ENCODE results near the gene SLC7A1. TPM values are rescaled to one million over a fixed set of nuclear protein-coding genes. Genes with fewer than 3 reads are reported as not detected.

Gene SLC7A1
- total RNA-seq, 2 experiments from 2014 or later: 175 to 184 TPM

- ChIA-PET CTCF (no interaction called here), POLR2A (no interaction called here)
Observed at GRCh38 chr13:29564818-29565217, 30.7 kb downstream of the SLC7A1 start.

- CTCF ChIA-PET: interaction anchor here (2.0 kb wide), 1 partner anchor 56 kb away, joined by 5 read pairs; no protein-coding TSS in a partner anchor
- POLR2A ChIA-PET: no interaction called here
Observed at GRCh38 chr13:29564373-29564772, 31.1 kb downstream of the SLC7A1 start.

- CTCF ChIA-PET: interaction anchor here (2.0 kb wide), 1 partner anchor 56 kb away, joined by 5 read pairs; no protein-coding TSS in a partner anchor
- POLR2A ChIA-PET: interaction anchor here (0.5 kb wide), 1 partner anchor 902 kb away, joined by 6 read pairs; the partner anchor contains the start of gene HMGB1
Observed at GRCh38 chr13:29563941-29564340, 31.5 kb downstream of the SLC7A1 start.

GRCh38 chr13:29562786-29563438 is 32.6 kb downstream of the SLC7A1 start:
- POLR2A ChIA-PET: no interaction called here
- CTCF ChIA-PET: interaction anchor here (2.0 kb wide), 1 partner anchor 55 kb away, joined by 5 read pairs; no protein-coding TSS in a partner anchor

GRCh38 chr13:29561918-29562317 is 33.6 kb downstream of the SLC7A1 start:
- CTCF ChIA-PET: no interaction called here
- POLR2A ChIA-PET: no interaction called here

- CTCF ChIA-PET: no interaction called here
Observed at GRCh38 chr13:29556742-29557141, 38.7 kb downstream of the SLC7A1 start.

GRCh38 chr13:29551214-29551613 is 44.3 kb downstream of the SLC7A1 start:
- ChIA-PET CTCF (interaction anchor here (0.8 kb wide), 1 partner anchor 8 kb away, joined by 3 read pairs; no protein-coding TSS in a partner anchor), POLR2A (no interaction called here)

More at GRCh38 chr13:29556742-29557141, 38.7 kb downstream of the SLC7A1 start:
- POLR2A ChIA-PET: no interaction called here

GRCh38 chr13:29550430-29550988 is 45.0 kb downstream of the SLC7A1 start:
- ChIA-PET CTCF (no interaction called here), POLR2A (no interaction called here)

DNA sequence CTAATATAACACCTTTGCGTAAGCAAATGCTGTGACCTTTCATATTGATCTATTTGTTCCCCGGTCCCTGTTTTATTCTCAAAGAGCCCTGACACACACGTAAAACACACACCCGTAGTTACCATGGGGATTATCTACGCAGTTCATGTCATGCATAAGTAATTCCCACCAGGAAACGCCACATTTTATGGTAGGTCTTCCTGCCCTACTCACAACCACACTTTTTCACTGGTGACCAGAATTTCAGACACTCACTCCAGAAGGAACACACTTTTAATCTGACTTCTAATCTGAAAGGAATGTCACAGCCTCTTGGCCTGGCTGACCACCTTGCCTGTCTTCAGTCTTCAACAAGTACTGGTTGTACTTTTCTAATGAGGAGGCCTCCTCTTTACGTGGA is 46.8 kb downstream of the SLC7A1 start:
- ChIA-PET POLR2A (no interaction called here), CTCF (no interaction called here)

GRCh38 chr13:29547153-29547552 is 48.3 kb downstream of the SLC7A1 start:
- POLR2A ChIA-PET: no interaction called here
- CTCF ChIA-PET: no interaction called here

GRCh38 chr13:29546662-29547061 is 48.8 kb downstream of the SLC7A1 start:
- POLR2A ChIA-PET: no interaction called here
- CTCF ChIA-PET: no interaction called here

DNA sequence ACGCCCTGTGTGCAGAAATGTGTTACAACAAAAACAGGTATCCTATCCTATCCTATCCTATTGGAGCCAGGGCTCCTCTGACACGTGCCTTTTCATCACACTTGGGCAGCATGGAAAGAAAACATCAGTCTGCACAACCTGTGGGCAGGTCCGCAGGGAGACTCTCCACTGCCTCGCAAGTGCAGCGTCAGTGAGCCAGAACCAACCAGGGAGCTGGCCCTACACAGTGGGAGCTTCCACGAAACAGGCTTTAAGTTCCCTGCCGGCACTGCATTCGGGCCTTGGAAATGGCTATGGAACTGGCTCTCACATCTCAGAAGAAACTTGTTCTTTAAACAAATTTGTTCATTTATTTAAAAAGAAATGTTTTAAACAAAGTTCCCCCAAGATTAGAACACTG is 49.5 kb downstream of the SLC7A1 start:
- CTCF ChIA-PET: interaction anchor here (1.1 kb wide), 1 partner anchor 22 kb away, joined by 3 read pairs; no protein-coding TSS in a partner anchor
- POLR2A ChIA-PET: no interaction called here

DNA sequence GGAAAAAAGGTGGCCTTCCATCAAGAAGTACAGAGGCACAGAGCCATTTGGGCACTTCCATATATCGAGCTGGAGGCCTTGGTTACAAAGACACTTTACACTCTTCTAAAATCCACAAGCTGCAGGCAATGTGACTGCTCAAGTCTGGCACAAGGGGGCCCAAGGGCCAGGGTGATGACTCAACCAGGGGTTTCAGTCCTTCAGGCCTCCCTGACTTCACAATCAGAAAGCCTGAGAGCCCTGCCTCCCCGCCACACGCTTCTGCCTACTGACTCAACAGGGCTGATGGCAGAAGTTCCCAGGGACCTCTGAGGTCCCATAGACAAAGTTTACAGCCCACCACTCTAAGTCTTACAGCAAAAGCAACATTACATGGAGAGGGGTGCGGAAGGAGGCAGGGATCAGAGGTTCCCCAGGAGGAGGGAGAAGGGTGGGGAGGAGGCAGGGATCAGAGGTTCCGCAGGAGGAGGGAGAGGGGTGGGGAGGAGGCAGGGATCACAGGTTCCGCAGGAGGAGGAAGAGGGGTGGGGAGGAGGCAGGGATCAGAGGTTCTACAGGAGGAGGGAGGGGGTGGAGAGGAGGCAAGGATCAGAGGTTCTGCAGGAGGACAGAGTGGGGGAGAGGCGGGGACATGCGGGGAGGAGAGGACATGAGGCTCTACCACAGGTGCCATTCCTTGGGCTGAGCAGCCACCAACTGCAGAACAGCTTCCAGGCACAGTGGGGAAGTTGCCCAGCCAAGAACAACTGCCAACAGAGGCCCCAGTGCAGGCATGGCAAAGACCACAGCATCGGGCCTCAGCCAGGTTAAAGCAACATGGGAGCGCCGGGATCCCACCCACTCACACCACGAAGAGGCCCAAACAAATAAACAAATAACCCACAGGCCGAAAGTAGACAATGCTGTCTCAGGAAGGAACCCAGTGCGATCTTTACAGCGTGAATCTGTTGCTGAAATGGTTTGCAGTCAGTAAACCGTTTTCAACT is 52.0 kb downstream of the SLC7A1 start:
- CTCF ChIA-PET: interaction anchor here (0.8 to 1.5 kb wide), 2 partner anchors 8 to 34 kb away, joined by 3 to 5 read pairs; no protein-coding TSS in a partner anchor
- POLR2A ChIA-PET: interaction anchor here (1.4 kb wide), 1 partner anchor 52 kb away, joined by 5 read pairs; the partner anchor contains the start of gene SLC7A1

DNA sequence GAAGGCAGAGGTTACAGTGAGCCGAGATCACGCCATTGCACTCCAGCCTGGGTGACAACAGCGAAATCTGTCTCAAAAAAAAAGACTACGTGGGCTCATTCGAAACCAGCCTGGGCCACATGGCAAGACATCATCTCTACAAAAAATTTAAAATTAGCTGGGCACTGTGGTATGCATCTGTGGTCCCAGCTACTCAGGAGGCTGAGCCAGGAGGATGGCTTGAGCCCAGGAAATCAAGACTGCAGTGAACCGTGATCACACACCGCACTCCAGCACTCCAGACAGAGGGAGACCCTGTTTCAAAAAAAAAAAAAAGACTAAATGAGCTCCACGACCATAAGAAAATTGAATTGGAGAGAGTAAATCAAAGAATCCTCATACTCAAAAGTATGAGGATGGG is 53.1 kb downstream of the SLC7A1 start:
- CTCF ChIA-PET: interaction anchor here (0.7 to 1.5 kb wide), 3 partner anchors 9 to 192 kb away, joined by 3 to 5 read pairs (median 4); no protein-coding TSS in a partner anchor
- POLR2A ChIA-PET: interaction anchor here (0.6 to 1.4 kb wide), 2 partner anchors 10 to 53 kb away, joined by 3 to 5 read pairs; partner anchors contain the start of gene SLC7A1

DNA sequence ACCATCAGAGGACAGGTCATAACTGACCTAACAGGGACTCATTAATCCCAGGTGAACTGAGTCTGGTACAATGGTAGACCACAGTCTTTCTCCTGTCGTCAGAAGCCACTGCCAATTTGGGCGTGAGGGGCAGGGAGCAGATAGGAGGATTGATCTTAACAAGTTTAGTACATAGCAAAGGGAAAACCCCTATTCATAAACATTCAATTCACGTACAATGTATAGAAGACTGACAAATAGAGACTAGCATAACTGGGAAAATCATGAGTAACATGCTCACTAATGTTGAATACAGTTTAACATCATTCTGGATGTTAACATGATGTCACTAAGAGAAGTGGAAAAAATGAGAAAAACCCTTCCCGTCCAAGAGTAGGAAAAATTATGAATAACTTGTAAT is 54.1 kb downstream of the SLC7A1 start:
- POLR2A ChIA-PET: no interaction called here
- CTCF ChIA-PET: no interaction called here

GRCh38 chr13:29540799-29541198 is 54.7 kb downstream of the SLC7A1 start:
- POLR2A ChIA-PET: no interaction called here
- CTCF ChIA-PET: no interaction called here

DNA sequence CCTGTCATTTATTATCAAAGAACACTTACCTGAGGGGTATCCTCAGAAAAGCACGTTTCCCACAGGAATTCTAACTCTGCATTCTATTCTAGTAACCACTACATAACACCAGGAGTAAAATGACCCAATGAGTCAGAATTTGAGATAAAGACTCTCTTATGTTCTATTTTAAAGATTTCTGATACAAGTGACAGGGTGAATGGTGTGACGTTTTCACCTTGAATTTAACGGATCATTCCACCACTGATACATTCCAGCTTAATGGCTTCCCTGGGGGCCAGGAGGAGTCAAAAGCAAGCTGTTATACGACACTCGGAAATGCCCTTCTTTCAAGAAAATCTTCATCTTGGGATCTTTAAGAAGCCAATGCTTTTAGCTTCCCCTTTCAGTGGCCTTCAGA is 55.2 kb downstream of the SLC7A1 start:
- ChIA-PET POLR2A (no interaction called here), CTCF (no interaction called here)

DNA sequence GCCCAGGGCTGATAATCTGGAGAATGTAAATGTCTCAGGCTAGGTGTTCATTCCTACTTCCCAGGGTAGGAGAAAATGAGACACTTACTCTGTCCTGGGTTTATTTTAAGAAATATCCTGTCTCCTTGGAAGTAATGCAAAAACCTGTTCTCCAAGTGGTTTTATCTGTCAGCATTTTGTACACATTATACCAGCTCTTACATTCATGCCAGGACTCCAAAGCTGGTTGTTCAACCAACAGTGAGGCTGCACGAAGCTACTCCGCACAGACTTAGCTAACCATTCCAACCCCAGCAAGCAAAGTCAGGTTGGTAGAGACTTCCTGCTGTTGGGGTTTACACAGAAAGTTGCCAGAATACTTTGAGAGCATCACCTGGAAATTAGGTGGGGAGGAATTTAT is 55.6 kb downstream of the SLC7A1 start:
- ChIA-PET CTCF (no interaction called here), POLR2A (no interaction called here)

DNA sequence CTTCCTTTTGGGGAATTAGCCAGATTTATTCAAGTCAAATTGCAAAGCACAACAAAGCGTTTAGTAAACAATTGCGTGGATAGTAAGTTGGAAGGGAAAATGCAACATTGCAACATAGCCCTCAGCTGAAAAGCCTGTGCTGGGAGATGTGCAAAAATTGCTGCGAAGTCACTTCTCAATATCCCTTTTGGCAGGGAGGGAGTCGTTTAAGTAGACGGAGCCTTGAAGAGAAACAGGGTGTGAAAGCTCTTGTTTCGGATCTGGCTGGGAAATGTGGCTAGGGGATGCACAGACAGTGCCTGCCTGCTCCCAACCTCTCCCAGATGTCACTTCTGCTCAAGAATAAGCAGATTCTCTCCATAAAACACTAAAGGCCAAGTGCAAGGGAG is 56.8 kb downstream of the SLC7A1 start:
- CTCF ChIA-PET: no interaction called here
- POLR2A ChIA-PET: no interaction called here

Measured in activated CD8-positive, alpha-beta memory T cell treated with anti-CD3 and anti-CD28 coated beads for 36 hours (primary cell).